ENCODE results near the gene PFAS. TPM values are rescaled to one million over a fixed set of nuclear protein-coding genes. Genes with fewer than 3 reads are reported as not detected.
A peak's percentile ranks its signal among the peaks of the same experiment; 100 is the strongest.

The PFAS gene
- total RNA-seq, 2 donors from 2014 or later: 13.6 to 61.7 TPM

- no peaks in the 10 kb centered on the region for H3K27me3 ChIP-seq
- intact Hi-C loops (cut with DNase I): no loop called here
- no peaks in the 10 kb centered on the region for H3K36me3 ChIP-seq
- no peak overlapping the region for H3K27ac ChIP-seq
- no peak overlapping the region for H3K4me3 ChIP-seq
- no peak for TF ChIP-seq CTCF (IDR thresholded peaks at IDR 0.05)
- DNase-seq: no peak
- no peaks in the 10 kb centered on the region for H3K4me1 ChIP-seq
- no peaks in the 10 kb centered on the region for H3K9me3 ChIP-seq
- H3K9ac ChIP-seq (ENCODE audit: low read depth in 2 of 2, low read length in 2 of 2): no peak overlapping the region
Measured at GRCh38 chr17:8292639-8293395, 43.7 kb downstream of the PFAS start.

DNA sequence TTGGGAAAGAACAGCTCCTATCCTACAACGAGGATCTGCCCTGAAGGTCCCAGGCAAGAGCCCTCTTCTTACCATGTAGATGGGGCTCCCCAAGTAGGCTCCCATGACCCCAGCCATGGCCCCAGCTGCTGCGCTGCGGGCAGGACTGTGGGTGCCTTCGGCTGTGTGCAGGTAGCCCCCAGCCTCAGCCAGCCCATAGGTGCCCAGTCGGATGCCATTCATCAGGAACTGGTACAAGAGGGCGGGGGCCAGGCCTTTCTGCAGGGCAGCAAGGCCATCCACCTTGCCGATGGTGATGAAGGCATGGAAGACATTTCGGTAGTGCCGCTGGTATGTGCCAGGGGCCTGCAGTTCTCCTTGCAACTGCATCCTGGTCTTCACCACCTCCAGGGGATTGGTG, 45.3 kb downstream of the PFAS start:
- H3K27me3 ChIP-seq: no peaks in the 10 kb centered on the region
- no peak for DNase-seq
- intact Hi-C loops (cut with DNase I): no loop called here
- H3K4me3 ChIP-seq: no peak overlapping the region
- H3K9me3 ChIP-seq: no peaks in the 10 kb centered on the region
- H3K9ac ChIP-seq (ENCODE audit: low read depth in 2 of 2, low read length in 2 of 2): peak overlapping the region; percentile 47 to 68
- no peaks in the 10 kb centered on the region for H3K36me3 ChIP-seq
- H3K4me1 ChIP-seq: no peaks in the 10 kb centered on the region
- TF ChIP-seq CTCF (IDR thresholded peaks at IDR 0.05): no peak
- H3K27ac ChIP-seq: no peak overlapping the region

DNA sequence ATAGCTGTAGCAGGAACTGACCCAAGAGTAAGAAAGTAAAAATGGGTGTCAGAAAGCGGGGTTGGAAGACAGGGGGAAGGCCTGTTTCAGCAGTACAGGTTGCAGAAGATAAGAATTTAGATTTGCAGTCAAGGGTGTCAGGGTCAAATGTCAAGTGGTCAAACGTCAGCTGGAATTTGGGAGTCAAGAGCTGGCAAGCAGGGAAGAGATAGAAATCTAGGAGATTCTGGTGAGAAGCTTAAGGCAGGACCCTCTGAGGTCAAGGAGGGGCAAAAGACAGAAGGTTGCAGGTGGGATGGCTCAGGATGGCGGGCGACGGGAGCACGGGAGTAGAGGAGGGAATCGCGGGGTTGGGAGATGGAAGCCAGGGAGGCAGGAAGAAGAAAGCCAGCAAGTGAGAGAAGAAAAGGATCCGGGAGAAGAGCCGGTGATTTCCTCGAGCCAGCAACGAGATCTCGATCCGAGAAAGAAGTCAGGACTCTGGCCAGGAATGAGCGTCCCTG, 45.8 kb downstream of the PFAS start:
- peak overlapping the region; percentile 92 for H3K27ac ChIP-seq
- no peaks in the 10 kb centered on the region for H3K36me3 ChIP-seq
- peak overlapping the region; percentile 68 to 74 for H3K9ac ChIP-seq (ENCODE audit: low read depth in 2 of 2, low read length in 2 of 2)
- H3K27me3 ChIP-seq: no peaks in the 10 kb centered on the region
- TF ChIP-seq CTCF (IDR thresholded peaks at IDR 0.05): no peak
- intact Hi-C loops (cut with DNase I): no loop called here
- H3K4me3 ChIP-seq: peak overlapping the region; percentile 52
- no peaks in the 10 kb centered on the region for H3K9me3 ChIP-seq
- no peaks in the 10 kb centered on the region for H3K4me1 ChIP-seq
- no peak for DNase-seq

GRCh38 chr17:8300226-8300625, 51.1 kb downstream of the PFAS start:
- H3K9ac ChIP-seq (ENCODE audit: low read depth in 2 of 2, low read length in 2 of 2): no peak overlapping the region
- H3K4me1 ChIP-seq: no peaks in the 10 kb centered on the region
- H3K27ac ChIP-seq: no peak overlapping the region
- H3K9me3 ChIP-seq: no peaks in the 10 kb centered on the region
- no peak overlapping the region for H3K4me3 ChIP-seq
- DNase-seq: no peak
- H3K36me3 ChIP-seq: no peaks in the 10 kb centered on the region
- H3K27me3 ChIP-seq: no peaks in the 10 kb centered on the region
- intact Hi-C loops (cut with DNase I): loop anchor here (5.0 kb wide), 1 partner anchor 48 kb away; no protein-coding TSS in a partner anchor
- no peak for TF ChIP-seq CTCF (IDR thresholded peaks at IDR 0.05)

GRCh38 chr17:8300627-8301242, 51.6 kb downstream of the PFAS start:
- H3K36me3 ChIP-seq: no peaks in the 10 kb centered on the region
- peak; percentile 74 for TF ChIP-seq CTCF (IDR thresholded peaks at IDR 0.05)
- no peak overlapping the region for H3K9ac ChIP-seq (ENCODE audit: low read depth in 2 of 2, low read length in 2 of 2)
- H3K27me3 ChIP-seq: no peaks in the 10 kb centered on the region
- peak; percentile 47 for DNase-seq
- no peaks in the 10 kb centered on the region for H3K9me3 ChIP-seq
- H3K4me3 ChIP-seq: no peak overlapping the region
- no peak overlapping the region for H3K27ac ChIP-seq
- intact Hi-C loops (cut with DNase I): loop anchor here (5.0 kb wide), 1 partner anchor 48 kb away; no protein-coding TSS in a partner anchor
- no peaks in the 10 kb centered on the region for H3K4me1 ChIP-seq
